Stimulated activated CD4-positive, alpha-beta T cell treated with anti-CD3 and anti-CD28 coated beads, Interleukin-4, amount 100 ng/mL, for 1 hour (primary cell): ENCODE measurements around the gene RPS28.
"Not testable (repeated sequence)": the region's sequence is repeated elsewhere in the genome, so short reads cannot be mapped to it uniquely, and the experiment has no call there.

Experiments
- DNase-seq: peaks from one replicate; pipeline ENCODE4 v3.0.0-alpha.2; 2020

Gene RPS28

GRCh38 chr19:8342684-8343482 lies 21.6 kb downstream of the RPS28 start, which contains the start of gene KANK3:
Gene KANK3, minus strand, starts transcription at chr19:8343262. Its CDS starts 5,434 bp downstream, at chr19:8337828.
- DNase-seq, result peak; percentile 94

- DNase-seq, result no peak
Measured at GRCh38 chr19:8343483-8343844, 22.2 kb downstream of the RPS28 start.

GRCh38 chr19:8349629-8350372 lies 28.5 kb downstream of the RPS28 start:
- not testable (repeated sequence) for DNase-seq

- no peak for DNase-seq
Measured at GRCh38 chr19:8352134-8352827, 31.0 kb downstream of the RPS28 start.

GRCh38 chr19:8352845-8353244 lies 31.5 kb downstream of the RPS28 start:
- DNase-seq, result not testable (repeated sequence)

- DNase-seq, result no peak
Measured at GRCh38 chr19:8355631-8356402, 34.5 kb downstream of the RPS28 start.

- no peak for DNase-seq
Measured at GRCh38 chr19:8357007-8357521, 35.8 kb downstream of the RPS28 start.

- DNase-seq, result no peak
Measured at GRCh38 chr19:8358948-8359347, 37.7 kb downstream of the RPS28 start.

GRCh38 chr19:8360196-8360595 lies 38.9 kb downstream of the RPS28 start:
- DNase-seq, result no peak

- peak; percentile 9 for DNase-seq
Measured at GRCh38 chr19:8361921-8362793, 40.9 kb downstream of the RPS28 start.

- DNase-seq, result peak; percentile 61
Measured at GRCh38 chr19:8363803-8364771, 42.8 kb downstream of the RPS28 start, which contains the start of gene ANGPTL4. Gene ANGPTL4, plus strand, starts transcription at chr19:8364155. Its CDS starts 167 bp downstream, at chr19:8364322.

GRCh38 chr19:8366121-8366581 lies 44.9 kb downstream of the RPS28 start:
- DNase-seq, result no peak

- DNase-seq, result no peak
Measured at GRCh38 chr19:8366961-8367326, 45.6 kb downstream of the RPS28 start.

GRCh38 chr19:8367327-8368001 lies 46.2 kb downstream of the RPS28 start:
- DNase-seq, result no peak

GRCh38 chr19:8370176-8371010 lies 49.1 kb downstream of the RPS28 start:
- DNase-seq, result no peak

GRCh38 chr19:8371011-8371804 lies 49.9 kb downstream of the RPS28 start:
- DNase-seq, result no peak
